GF-D8 (cell line): ENCODE results near the gene DNAJC27.

Experiments used
- DNase-seq: peaks from one replicate; lab custom pipeline; 2025; lab: John Stamatoyannopoulos, UW

DNAJC27 gene

DNA sequence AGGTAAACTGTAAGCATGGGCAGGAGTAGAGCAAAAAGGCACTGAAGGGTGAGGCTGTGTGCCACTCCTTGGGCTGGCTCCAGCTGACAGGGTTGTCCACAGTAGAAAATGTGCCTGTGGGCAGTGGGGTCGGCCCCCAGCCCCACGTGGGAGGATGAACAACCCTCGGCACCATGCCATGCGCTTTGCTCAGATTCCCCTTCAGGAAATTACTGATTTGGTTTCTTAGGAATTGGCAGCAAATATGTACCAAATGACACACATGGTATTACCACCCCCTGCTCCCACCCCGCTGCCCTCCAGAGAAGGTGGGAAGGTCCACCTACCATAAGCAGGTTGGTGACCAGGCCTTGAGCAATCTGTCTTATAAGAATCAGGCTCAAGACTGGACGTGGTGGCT is 65.3 kb downstream of the DNAJC27 start:
- no peak for DNase-seq

DNA sequence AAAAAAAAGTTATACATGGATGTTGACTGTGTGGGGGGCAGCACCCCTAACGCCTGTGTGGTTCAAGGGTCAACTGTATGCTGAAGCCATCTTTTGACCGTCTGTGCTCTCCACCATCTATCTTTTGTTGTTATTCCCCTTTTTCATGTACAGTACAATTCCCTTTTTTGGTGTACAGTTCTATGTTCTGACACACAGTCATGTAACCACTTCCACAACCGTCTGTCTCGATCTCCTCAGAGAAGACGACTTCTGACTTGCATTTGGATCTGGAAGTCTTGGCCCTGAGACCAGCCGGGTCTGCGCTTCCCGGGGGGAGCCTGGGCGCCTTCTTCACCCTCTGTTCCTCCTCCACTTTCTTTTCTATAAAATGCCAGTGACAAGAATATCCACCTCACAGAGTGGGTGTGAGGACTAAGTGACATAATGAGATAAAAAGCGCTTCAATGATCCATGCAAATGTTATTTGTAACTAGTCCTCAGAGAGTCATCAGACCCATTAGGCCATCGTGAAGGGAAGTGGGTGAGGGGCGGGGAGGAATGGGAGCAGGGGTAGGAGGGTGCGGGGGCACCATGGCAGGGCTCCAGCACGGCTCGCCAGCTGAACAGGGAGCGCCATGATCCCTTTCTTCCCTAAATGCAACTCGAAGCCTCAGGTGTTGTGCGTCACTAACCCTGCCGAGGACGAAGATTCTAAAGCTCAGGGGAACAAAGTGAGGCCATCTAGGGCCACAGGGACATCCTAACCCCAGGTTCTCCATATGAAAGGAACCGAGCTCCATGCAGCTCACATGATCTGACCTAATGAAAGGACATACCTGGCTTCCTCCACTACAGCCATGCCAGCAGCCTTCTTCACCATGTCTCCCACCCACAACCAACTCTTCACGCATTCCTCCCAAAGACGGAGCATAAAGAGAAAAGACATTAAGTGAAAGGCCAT is 68.3 kb downstream of the DNAJC27 start:
- DNase-seq, result no peak

DNA sequence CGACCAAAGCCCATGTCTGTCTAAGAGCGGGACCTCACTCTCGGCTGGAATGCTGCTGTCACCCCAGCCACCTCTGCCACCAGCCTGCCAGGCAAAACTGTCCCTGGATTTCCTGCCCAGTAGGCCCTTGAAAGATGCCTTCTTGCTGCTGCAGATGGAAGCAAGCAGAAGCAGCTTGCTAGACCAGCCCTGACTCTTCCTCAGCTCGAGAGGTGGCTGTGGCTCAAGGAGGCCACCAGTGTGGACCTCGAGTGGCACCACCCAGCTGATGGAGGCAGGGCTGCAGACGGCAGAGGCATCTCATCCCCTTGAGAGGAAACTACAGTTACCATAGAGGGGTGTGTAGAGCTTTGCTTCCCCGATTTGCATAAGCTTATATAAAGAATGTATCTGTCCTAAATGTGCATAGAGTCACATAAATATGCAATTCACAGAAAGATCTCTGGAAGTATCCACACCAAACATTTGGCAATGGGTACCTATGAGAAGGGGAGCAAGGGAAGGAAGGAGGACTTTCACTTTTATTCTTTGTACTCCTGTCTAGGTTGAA is 72.3 kb downstream of the DNAJC27 start:
- no peak for DNase-seq

DNA sequence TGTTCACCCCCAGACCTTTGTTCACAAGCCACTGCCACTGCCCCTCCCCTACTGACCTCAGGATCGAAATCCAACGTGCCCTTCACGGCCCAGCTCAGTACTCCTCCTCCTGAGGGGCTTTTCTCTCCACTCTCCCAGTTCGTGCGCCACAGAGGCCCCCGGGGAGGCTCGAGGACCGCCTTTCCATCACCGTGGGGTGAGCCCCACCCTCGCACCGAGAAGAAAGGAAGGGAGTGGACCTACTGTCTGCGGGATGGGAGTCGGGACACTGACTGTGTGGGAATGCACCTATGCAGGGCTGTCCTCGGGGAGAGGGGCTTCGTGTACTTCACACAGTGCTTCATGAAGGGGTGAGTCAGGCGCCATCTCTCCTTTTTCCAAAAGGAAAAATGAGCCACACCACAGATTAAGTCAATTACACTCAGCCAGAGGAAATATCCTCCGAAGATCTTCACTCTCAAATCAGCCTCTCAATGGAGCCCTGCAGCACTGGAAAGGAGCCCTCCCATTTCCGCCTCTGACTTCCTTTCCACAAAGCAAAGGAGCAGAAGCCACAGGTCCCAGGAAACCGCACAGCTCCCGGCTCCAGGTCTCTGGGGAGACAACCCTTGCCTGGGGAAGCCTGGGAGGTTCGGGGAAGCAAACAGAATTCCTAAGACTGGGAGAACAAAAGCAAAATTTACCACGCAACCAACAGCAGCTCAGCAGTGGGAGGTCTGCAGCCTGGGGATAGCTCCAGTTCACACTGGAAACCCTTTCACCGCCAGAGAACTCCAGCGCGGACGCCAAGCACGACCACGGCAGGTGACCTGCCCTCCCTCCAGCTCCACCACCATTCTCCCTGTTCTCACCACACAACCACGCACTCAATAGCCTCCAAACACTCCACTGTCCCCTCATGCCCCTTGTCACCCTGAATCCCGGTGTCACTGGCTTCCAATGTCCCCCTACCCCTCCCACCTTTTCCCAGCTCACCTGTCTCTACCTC is 73.3 kb downstream of the DNAJC27 start:
- DNase-seq, result no peak

DNA sequence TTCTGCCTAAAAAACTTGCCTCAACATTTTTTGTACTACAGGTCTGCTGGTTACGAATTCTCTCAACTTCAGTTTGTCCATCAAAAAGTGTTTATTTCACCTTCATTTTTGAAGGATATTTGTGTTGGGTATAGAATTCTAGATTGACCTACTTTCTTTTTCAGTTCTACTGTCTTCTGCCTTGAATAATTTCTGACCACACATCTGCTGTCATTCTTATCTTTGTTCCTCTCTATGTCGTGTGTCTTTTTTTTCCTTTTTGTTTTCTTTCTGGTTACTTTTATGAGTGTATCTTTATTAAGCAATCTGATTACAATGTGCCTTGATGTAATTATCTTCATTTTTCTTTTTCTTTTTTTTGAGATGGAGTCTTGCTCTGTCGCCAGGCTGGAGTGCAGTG is 77.0 kb downstream of the DNAJC27 start:
- no peak for DNase-seq

DNA sequence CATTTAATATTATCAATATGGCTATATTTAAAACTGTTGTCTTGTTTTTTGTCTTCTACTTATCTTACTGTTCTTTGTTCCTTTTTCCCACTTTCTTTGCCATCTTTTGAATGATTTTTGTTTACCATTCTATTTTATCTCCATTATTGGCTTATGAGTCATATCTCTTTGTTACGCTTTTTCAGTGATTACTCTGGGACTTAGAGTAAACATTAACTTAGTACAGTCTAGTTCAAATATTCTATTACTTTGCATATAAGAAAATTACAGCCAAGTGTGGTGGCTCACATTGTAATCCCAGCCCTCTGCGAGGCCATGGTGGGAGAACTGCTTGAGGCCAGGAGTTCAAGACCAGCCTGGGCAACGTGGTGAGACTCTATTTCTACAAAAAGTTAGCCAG is 77.8 kb downstream of the DNAJC27 start:
- DNase-seq, result no peak
